ENCODE results near the gene DCP2. TPM values are rescaled to one million over a fixed set of nuclear protein-coding genes. Genes with fewer than 3 reads are reported as not detected.

Gene DCP2
- total and polyA plus RNA-seq, 4 donors: 9.5 to 91.5 (median 29.5) TPM

- TF ChIP-seq CTCF (IDR thresholded peaks at IDR 0.05; ENCODE audit: control extremely low read depth, extremely low read depth): no peak
- ATAC-seq (ENCODE audit: insufficient read depth, low FRiP score) (no peak), DNase-seq (no peak)
- Histone ChIP-seq H3K9ac (ENCODE audit: insufficient read depth in 1 of 2, low read length in 2 of 2) (peak overlapping the region in 1 of 2 donors; percentile 26), H3K36me3 (ENCODE audit: control insufficient read depth in 4 of 4, insufficient read depth in 4 of 4, low read length in 4 of 4) (peaks cover 3 to 9% (median 5%) of the 10 kb centered on the region in 4 donors), H3K27me3 (ENCODE audit: control insufficient read depth in 3 of 3, insufficient read depth in 3 of 3, low read length in 2 of 3) (no peaks in the 10 kb centered on the region), H3K4me1 (ENCODE audit: control insufficient read depth in 5 of 5, insufficient read depth in 5 of 5, low read length in 5 of 5) (peaks cover 0 to 28% (median 10%) of the 10 kb centered on the region in 5 donors), H3K27ac (ENCODE audit: low read depth in 1 of 2, low read length in 1 of 2) (no peak overlapping the region), H3K4me3 (no peak overlapping the region), H3K9me3 (ENCODE audit: control insufficient read depth in 4 of 4, insufficient read depth in 3 of 4, low read length in 3 of 4) (no peaks in the 10 kb centered on the region)
- WGBS, 2 donors: 79 to 80% methylated on average over 3 of the region's 3 CpGs
These were observed 3.1 kb downstream of the DCP2 start for GRCh38 chr5:112979723-112980122.

- Histone ChIP-seq H3K4me3 (no peak overlapping the region), H3K27me3 (ENCODE audit: control insufficient read depth in 3 of 3, insufficient read depth in 3 of 3, low read length in 2 of 3) (no peaks in the 10 kb centered on the region), H3K9ac (ENCODE audit: insufficient read depth in 1 of 2, low read length in 2 of 2) (no peak overlapping the region), H3K36me3 (ENCODE audit: control insufficient read depth in 4 of 4, insufficient read depth in 4 of 4, low read length in 4 of 4) (peaks cover 5 to 11% (median 7%) of the 10 kb centered on the region in 4 donors), H3K4me1 (ENCODE audit: control insufficient read depth in 5 of 5, insufficient read depth in 5 of 5, low read length in 5 of 5) (peaks cover 0 to 17% (median 3%) of the 10 kb centered on the region in 5 donors), H3K9me3 (ENCODE audit: control insufficient read depth in 4 of 4, insufficient read depth in 3 of 4, low read length in 3 of 4) (no peaks in the 10 kb centered on the region), H3K27ac (ENCODE audit: low read depth in 1 of 2, low read length in 1 of 2) (no peak overlapping the region)
- no peak for DNase-seq
- ATAC-seq (ENCODE audit: insufficient read depth, low FRiP score): no peak
- WGBS, 2 donors: 92% methylated on average over 2 of the region's 2 CpGs
- no peak for TF ChIP-seq CTCF (IDR thresholded peaks at IDR 0.05; ENCODE audit: control extremely low read depth, extremely low read depth)
These were observed 6.8 kb downstream of the DCP2 start for GRCh38 chr5:112983363-112983762.

- ATAC-seq (ENCODE audit: insufficient read depth, low FRiP score) (no peak), DNase-seq (no peak)
- no peak for TF ChIP-seq CTCF (IDR thresholded peaks at IDR 0.05; ENCODE audit: control extremely low read depth, extremely low read depth)
- H3K4me3 ChIP-seq: no peak overlapping the region
- H3K9ac ChIP-seq (ENCODE audit: insufficient read depth in 1 of 2, low read length in 2 of 2): no peak overlapping the region
- no peak overlapping the region for H3K27ac ChIP-seq (ENCODE audit: low read depth in 1 of 2, low read length in 1 of 2)
- no peaks in the 10 kb centered on the region for H3K9me3 ChIP-seq (ENCODE audit: control insufficient read depth in 4 of 4, insufficient read depth in 3 of 4, low read length in 3 of 4)
- WGBS, 2 donors: 83 to 89% methylated on average over 4 of the region's 4 CpGs
- peaks cover 6 to 14% (median 11%) of the 10 kb centered on the region in 4 donors for H3K36me3 ChIP-seq (ENCODE audit: control insufficient read depth in 4 of 4, insufficient read depth in 4 of 4, low read length in 4 of 4)
- H3K4me1 ChIP-seq (ENCODE audit: control insufficient read depth in 5 of 5, insufficient read depth in 5 of 5, low read length in 5 of 5): peaks cover 0 to 7% (median 0%) of the 10 kb centered on the region in 5 donors
- no peaks in the 10 kb centered on the region for H3K27me3 ChIP-seq (ENCODE audit: control insufficient read depth in 3 of 3, insufficient read depth in 3 of 3, low read length in 2 of 3)
These were observed 9.6 kb downstream of the DCP2 start for GRCh38 chr5:112986224-112986623.

Measured in lung (tissue), 12 donors.